Measurements from ENCODE around the gene EFL1.
"Not testable (repeated sequence)": the region's sequence is repeated elsewhere in the genome, so short reads cannot be mapped to it uniquely, and the experiment has no call there.

GRCh38 chr15:82248261-82248660 lies 14.3 kb downstream of the EFL1 start:
- not testable (repeated sequence) for TF ChIP-seq CTCF, POLR2A (IDR thresholded peaks at IDR 0.05)

All from heart left ventricle (tissue), 13 donors.